ENCODE data around the gene FCGR3A.
"Not testable (repeated sequence)": the region's sequence is repeated elsewhere in the genome, so short reads cannot be mapped to it uniquely, and the experiment has no call there.

- not testable (repeated sequence) for TF ChIP-seq CTCF (IDR thresholded peaks at IDR 0.05; ENCODE audit: insufficient read depth, low read length); POLR2AphosphoS5 (IDR thresholded peaks at IDR 0.05; ENCODE audit: low read depth); SPI1 (IDR thresholded peaks at IDR 0.05; ENCODE audit: borderline replicate concordance, low read depth)
- TF ChIP-seq, protein P1, sequence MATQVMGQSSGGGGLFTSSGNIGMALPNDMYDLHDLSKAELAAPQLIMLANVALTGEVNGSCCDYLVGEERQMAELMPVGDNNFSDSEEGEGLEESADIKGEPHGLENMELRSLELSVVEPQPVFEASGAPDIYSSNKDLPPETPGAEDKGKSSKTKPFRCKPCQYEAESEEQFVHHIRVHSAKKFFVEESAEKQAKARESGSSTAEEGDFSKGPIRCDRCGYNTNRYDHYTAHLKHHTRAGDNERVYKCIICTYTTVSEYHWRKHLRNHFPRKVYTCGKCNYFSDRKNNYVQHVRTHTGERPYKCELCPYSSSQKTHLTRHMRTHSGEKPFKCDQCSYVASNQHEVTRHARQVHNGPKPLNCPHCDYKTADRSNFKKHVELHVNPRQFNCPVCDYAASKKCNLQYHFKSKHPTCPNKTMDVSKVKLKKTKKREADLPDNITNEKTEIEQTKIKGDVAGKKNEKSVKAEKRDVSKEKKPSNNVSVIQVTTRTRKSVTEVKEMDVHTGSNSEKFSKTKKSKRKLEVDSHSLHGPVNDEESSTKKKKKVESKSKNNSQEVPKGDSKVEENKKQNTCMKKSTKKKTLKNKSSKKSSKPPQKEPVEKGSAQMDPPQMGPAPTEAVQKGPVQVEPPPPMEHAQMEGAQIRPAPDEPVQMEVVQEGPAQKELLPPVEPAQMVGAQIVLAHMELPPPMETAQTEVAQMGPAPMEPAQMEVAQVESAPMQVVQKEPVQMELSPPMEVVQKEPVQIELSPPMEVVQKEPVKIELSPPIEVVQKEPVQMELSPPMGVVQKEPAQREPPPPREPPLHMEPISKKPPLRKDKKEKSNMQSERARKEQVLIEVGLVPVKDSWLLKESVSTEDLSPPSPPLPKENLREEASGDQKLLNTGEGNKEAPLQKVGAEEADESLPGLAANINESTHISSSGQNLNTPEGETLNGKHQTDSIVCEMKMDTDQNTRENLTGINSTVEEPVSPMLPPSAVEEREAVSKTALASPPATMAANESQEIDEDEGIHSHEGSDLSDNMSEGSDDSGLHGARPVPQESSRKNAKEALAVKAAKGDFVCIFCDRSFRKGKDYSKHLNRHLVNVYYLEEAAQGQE (IDR thresholded peaks at IDR 0.05; ENCODE audit: insufficient replicate concordance, low read depth) = not testable (repeated sequence)
Observed at GRCh38 chr1:161537068-161537669, 12.4 kb downstream of the FCGR3A start.

All from HL-60 (cell line).